Caco-2 (cell line): ENCODE measurements around the gene DMBX1. TPM values are rescaled to one million over a fixed set of nuclear protein-coding genes. Genes with fewer than 3 reads are reported as not detected.

Source experiments
- BruUV-seq: library from RNA; stranded (reverse); fragments of 400-500 nt; replicated peaks from 2 replicates; lab custom pipeline; 2021; lab: Mats Ljungman, UMichigan
- CTCF ChIA-PET: fragments of 300-600 bp; sonication (Branson Sonifier 250); formaldehyde crosslinking; loops from one replicate; lab custom pipeline; 2022; ENCODE audit warnings: antibody characterized with exemption; lab: Charles Lee
- POLR2A ChIA-PET: fragments of 300-600 bp; sonication (Branson Sonifier 250); formaldehyde crosslinking; loops from one replicate; lab custom pipeline; 2022; ENCODE audit warnings: antibody characterized with exemption; lab: Charles Lee
- DNase-seq, 2 experiments: peaks; one replicate each; pipeline versions ENCODE4 v3.0.0 to v3.0.0-alpha.2; 2020 to 2022
- H3K27me3 ChIP-seq: replicated peaks from 2 replicates; pipeline ENCODE4 v1.6.0; 2011; ENCODE audit warnings: low read length; ENCODE audit not compliant: control insufficient read depth, insufficient read depth
- H3K36me3 ChIP-seq: 2 replicates; pipeline ENCODE4 v1.5.1; 2011; ENCODE audit warnings: low read length; ENCODE audit not compliant: control insufficient read depth, insufficient read depth
- H3K4me1 ChIP-seq: fragments of 250-450 bp; sonication (Bioruptor Pico); 2 replicates; pipeline ENCODE4 v1.5.1; 2020; ENCODE audit warnings: mild to moderate bottlenecking
- H3K4me3 ChIP-seq: 2 replicates; pipeline ENCODE4 v1.5.1; 2011; ENCODE audit warnings: low read depth, mild to moderate bottlenecking, control low read depth, low read length
- H3K9me3 ChIP-seq: fragments of 250-450 bp; sonication (Bioruptor Pico); 2 replicates; pipeline ENCODE4 v1.5.1; 2020; ENCODE audit warnings: mild to moderate bottlenecking, moderate library complexity
- H3K27ac Mint-ChIP-seq: one replicate; pipeline ENCODE4 v1.8.0; 2022; ENCODE audit warnings: mixed read lengths; ENCODE audit not compliant: unreplicated experiment
- H3K27me3 Mint-ChIP-seq: one replicate; pipeline ENCODE4 v1.8.0; 2022; ENCODE audit warnings: mixed read lengths; ENCODE audit not compliant: insufficient read depth, unreplicated experiment
- H3K36me3 Mint-ChIP-seq: one replicate; pipeline ENCODE4 v1.8.0; 2022; ENCODE audit warnings: mild to moderate bottlenecking, mixed read lengths; ENCODE audit not compliant: insufficient read depth, unreplicated experiment
- H3K4me1 Mint-ChIP-seq: one replicate; pipeline ENCODE4 v1.8.0; 2022; ENCODE audit warnings: low read depth, mixed read lengths; ENCODE audit not compliant: unreplicated experiment
- H3K4me3 Mint-ChIP-seq: one replicate; pipeline ENCODE4 v1.8.0; 2022; ENCODE audit warnings: mild to moderate bottlenecking, moderate library complexity, mixed read lengths; ENCODE audit not compliant: unreplicated experiment
- H3K9me3 Mint-ChIP-seq: one replicate; pipeline ENCODE4 v1.8.0; 2022; ENCODE audit warnings: mixed read lengths; ENCODE audit not compliant: unreplicated experiment
- intact Hi-C: fragments of 100-400 bp; cut with micrococcal nuclease; formaldehyde crosslinking; loops from one replicate; pipeline ENCODE4 v1.10.0; 2022; ENCODE audit not compliant: unreplicated experiment
- total RNA-seq: library from RNA; stranded (reverse); gene quantifications from 2 replicates; pipeline ENCODE4 v1.2.3, GENCODE V29; 2022
- TF ChIP-seq, protein P1 (sequence below), 2 experiments: fragments of 200-600 bp in 1 of 2; IDR thresholded peaks; 1 replicate in 1 of 2; 2 replicates in 1 of 2; pipeline versions ENCODE4 v1.5.1 to v1.8.0; 2011 to 2022; ENCODE audit warnings: antibody characterized with exemption in 1 of 2, control low read depth in 1 of 2, inconsistent platforms in 1 of 2, low read depth in 1 of 2, low read length in 1 of 2, mild to moderate bottlenecking in 1 of 2, moderate library complexity in 1 of 2; ENCODE audit not compliant: insufficient read depth in 1 of 2, severe bottlenecking in 1 of 2, unreplicated experiment in 1 of 2

DMBX1 gene
- total RNA-seq, 1 experiment from 2014 or later: 0.16 TPM

GRCh38 chr1:46530311-46530710, 40.7 kb downstream of the DMBX1 start:
- intact Hi-C loops: no loop called here
- DNase-seq: no peak
- Histone ChIP-seq H3K4me1 (no peaks in the 10 kb centered on the region), H3K4me3 (no peak overlapping the region), H3K9me3 (no peaks in the 10 kb centered on the region), H3K36me3 (no peaks in the 10 kb centered on the region), H3K27me3 (no peaks in the 10 kb centered on the region; the same call in 1 of the 2 replicates)
- no TSS peak for BruUV-seq
- Mint-ChIP-seq H3K9me3 (no peaks in the 10 kb centered on the region), H3K27ac (no peak overlapping the region), H3K36me3 (peaks cover 6% of the 10 kb centered on the region), H3K4me3 (no peak overlapping the region), H3K27me3 (peaks cover 11% of the 10 kb centered on the region), H3K4me1 (peaks cover 6% of the 10 kb centered on the region)
- TF ChIP-seq, protein P1, sequence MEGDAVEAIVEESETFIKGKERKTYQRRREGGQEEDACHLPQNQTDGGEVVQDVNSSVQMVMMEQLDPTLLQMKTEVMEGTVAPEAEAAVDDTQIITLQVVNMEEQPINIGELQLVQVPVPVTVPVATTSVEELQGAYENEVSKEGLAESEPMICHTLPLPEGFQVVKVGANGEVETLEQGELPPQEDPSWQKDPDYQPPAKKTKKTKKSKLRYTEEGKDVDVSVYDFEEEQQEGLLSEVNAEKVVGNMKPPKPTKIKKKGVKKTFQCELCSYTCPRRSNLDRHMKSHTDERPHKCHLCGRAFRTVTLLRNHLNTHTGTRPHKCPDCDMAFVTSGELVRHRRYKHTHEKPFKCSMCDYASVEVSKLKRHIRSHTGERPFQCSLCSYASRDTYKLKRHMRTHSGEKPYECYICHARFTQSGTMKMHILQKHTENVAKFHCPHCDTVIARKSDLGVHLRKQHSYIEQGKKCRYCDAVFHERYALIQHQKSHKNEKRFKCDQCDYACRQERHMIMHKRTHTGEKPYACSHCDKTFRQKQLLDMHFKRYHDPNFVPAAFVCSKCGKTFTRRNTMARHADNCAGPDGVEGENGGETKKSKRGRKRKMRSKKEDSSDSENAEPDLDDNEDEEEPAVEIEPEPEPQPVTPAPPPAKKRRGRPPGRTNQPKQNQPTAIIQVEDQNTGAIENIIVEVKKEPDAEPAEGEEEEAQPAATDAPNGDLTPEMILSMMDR (IDR thresholded peaks at IDR 0.05; ENCODE audit: insufficient read depth in 1 of 2, low read depth in 1 of 2, low read length in 1 of 2, severe bottlenecking in 1 of 2, unreplicated experiment in 1 of 2): no peak
- CTCF ChIA-PET: interaction anchor here (1.2 to 1.8 kb wide), 4 partner anchors 84 to 195 kb away, joined by 4 to 7 read pairs (median 6); no protein-coding TSS in a partner anchor
- POLR2A ChIA-PET: no interaction called here

GRCh38 chr1:46530791-46531409, 41.3 kb downstream of the DMBX1 start:
- Histone ChIP-seq H3K36me3 (no peaks in the 10 kb centered on the region), H3K4me1 (no peaks in the 10 kb centered on the region), H3K9me3 (no peaks in the 10 kb centered on the region), H3K4me3 (no peak overlapping the region), H3K27me3 (no peaks in the 10 kb centered on the region; the same call in 1 of the 2 replicates)
- peaks cover 11% of the 10 kb centered on the region for H3K27me3 Mint-ChIP-seq
- H3K4me1 Mint-ChIP-seq: peaks cover 6% of the 10 kb centered on the region
- ChIA-PET CTCF (interaction anchor here (1.2 to 1.8 kb wide), 3 partner anchors 84 to 194 kb away, joined by 4 to 7 read pairs (median 5); no protein-coding TSS in a partner anchor), POLR2A (no interaction called here)
- no peaks in the 10 kb centered on the region for H3K9me3 Mint-ChIP-seq
- peak; percentile 36 to 51 for DNase-seq
- intact Hi-C loops: no loop called here
- no peak overlapping the region for H3K27ac Mint-ChIP-seq
- H3K4me3 Mint-ChIP-seq: no peak overlapping the region
- H3K36me3 Mint-ChIP-seq: peaks cover 6% of the 10 kb centered on the region
- TF ChIP-seq, protein P1 (IDR thresholded peaks at IDR 0.05; ENCODE audit: insufficient read depth in 1 of 2, low read depth in 1 of 2, low read length in 1 of 2, severe bottlenecking in 1 of 2, unreplicated experiment in 1 of 2): peak; percentile 31 to 38
- no TSS peak for BruUV-seq

DNA sequence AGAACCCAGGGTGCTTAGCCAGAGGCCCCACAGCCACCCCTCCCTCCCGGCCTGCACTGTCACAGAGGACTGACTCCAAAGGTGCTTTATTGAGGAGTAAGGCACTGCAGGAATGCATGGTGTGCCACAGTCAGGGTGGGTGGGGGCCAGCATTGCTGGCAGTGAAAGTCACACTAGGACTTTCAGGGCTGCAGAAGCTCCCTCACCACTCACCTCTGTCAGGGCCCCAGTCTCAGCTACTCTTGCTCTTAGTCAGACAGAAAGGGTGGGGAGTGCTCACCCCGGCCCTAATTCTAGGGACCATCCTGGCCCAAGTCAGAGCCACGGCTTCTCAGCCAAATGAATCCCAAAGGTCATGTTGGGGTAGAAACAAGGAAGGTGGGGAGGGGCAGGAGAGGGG, 42.5 kb downstream of the DMBX1 start:
- H3K27me3 ChIP-seq: no peaks in the 10 kb centered on the region; the same call in 1 of the 2 replicates
- DNase-seq: no peak
- H3K4me3 ChIP-seq: no peak overlapping the region
- Mint-ChIP-seq H3K36me3 (peaks cover 6% of the 10 kb centered on the region), H3K9me3 (peaks cover 10% of the 10 kb centered on the region), H3K27me3 (peaks cover 17% of the 10 kb centered on the region), H3K4me1 (peaks cover 6% of the 10 kb centered on the region), H3K4me3 (no peak overlapping the region), H3K27ac (no peak overlapping the region)
- no peaks in the 10 kb centered on the region for H3K36me3 ChIP-seq
- ChIA-PET CTCF (no interaction called here), POLR2A (no interaction called here)
- intact Hi-C loops: no loop called here
- no peaks in the 10 kb centered on the region for H3K9me3 ChIP-seq
- no peaks in the 10 kb centered on the region for H3K4me1 ChIP-seq
- TF ChIP-seq, protein P1 (IDR thresholded peaks at IDR 0.05; ENCODE audit: insufficient read depth in 1 of 2, low read depth in 1 of 2, low read length in 1 of 2, severe bottlenecking in 1 of 2, unreplicated experiment in 1 of 2): no peak
- no TSS peak for BruUV-seq
